ENCODE results near the gene NEK11. TPM values are rescaled to one million over a fixed set of nuclear protein-coding genes. Genes with fewer than 3 reads are reported as not detected.

The NEK11 gene
- total and polyA plus RNA-seq, 10 donors = 0.77 to 5.9 (median 3.4) TPM

- intact Hi-C loops (cut with DNase I; ENCODE audit: low total_unique reads) = no loop called here
- no peaks in the 10 kb centered on the region for H3K9me3 ChIP-seq
- TF ChIP-seq POLR2A (IDR thresholded peaks at IDR 0.05) = no peak
- peak overlapping the region in 2 of 8 donors; percentile 26 to 41 for H3K27ac ChIP-seq
- H3K4me1 ChIP-seq = peaks cover 12 to 36% (median 31%) of the 10 kb centered on the region in 6 donors
- peaks cover 0 to 7% (median 0%) of the 10 kb centered on the region in 6 donors for H3K36me3 ChIP-seq
- 88 to 95% (median 91%) methylated on average over 2 of the region's 2 CpGs for WGBS, 5 donors
- no peaks in the 10 kb centered on the region for H3K27me3 ChIP-seq (replicated peaks in 1 of 7)
- H3K4me3 ChIP-seq = no peak overlapping the region
- no peak for DNase-seq
Observed at GRCh38 chr3:131390331-131390730, 363.7 kb downstream of the NEK11 start.

- TF ChIP-seq POLR2A (IDR thresholded peaks at IDR 0.05) = no peak
- no peak for TF ChIP-seq POLR2AphosphoS5 (IDR thresholded peaks at IDR 0.05)
- no peak for TF ChIP-seq CTCF (IDR thresholded peaks at IDR 0.05 in 8 of 11, conservative IDR thresholded peaks at IDR 0.05 in 3 of 11)
- Histone ChIP-seq H3K27me3 (replicated peaks in 1 of 7) (no peaks in the 10 kb centered on the region), H3K36me3 (no peaks in the 10 kb centered on the region), H3K4me3 (no peak overlapping the region), H3K9me3 (no peaks in the 10 kb centered on the region), H3K4me1 (peaks cover 0 to 9% (median 7%) of the 10 kb centered on the region in 6 donors), H3K27ac (no peak overlapping the region)
- DNase-seq = no peak
- WGBS, 5 donors = 79 to 85% (median 81%) methylated on average over 6 of the region's 6 CpGs
- intact Hi-C loops (cut with DNase I; ENCODE audit: low total_unique reads) = no loop called here
Observed at GRCh38 chr3:131393051-131393450, 366.4 kb downstream of the NEK11 start.

GRCh38 chr3:131393868-131394267 is 367.2 kb downstream of the NEK11 start:
- no peak overlapping the region for H3K4me3 ChIP-seq
- no peaks in the 10 kb centered on the region for H3K27me3 ChIP-seq (replicated peaks in 1 of 7)
- 83 to 89% (median 86%) methylated on average over 4 of the region's 4 CpGs for WGBS, 5 donors
- intact Hi-C loops (cut with DNase I; ENCODE audit: low total_unique reads) = no loop called here
- H3K4me1 ChIP-seq = peaks cover 0 to under 1% (median 0%) of the 10 kb centered on the region in 6 donors
- no peak overlapping the region for H3K27ac ChIP-seq
- DNase-seq = no peak
- no peaks in the 10 kb centered on the region for H3K9me3 ChIP-seq
- TF ChIP-seq POLR2A (IDR thresholded peaks at IDR 0.05) (no peak), POLR2AphosphoS5 (IDR thresholded peaks at IDR 0.05) (no peak), CTCF (IDR thresholded peaks at IDR 0.05 in 8 of 11, conservative IDR thresholded peaks at IDR 0.05 in 3 of 11) (no peak)
- no peaks in the 10 kb centered on the region for H3K36me3 ChIP-seq

GRCh38 chr3:131394400-131394799 is 367.7 kb downstream of the NEK11 start:
- no peaks in the 10 kb centered on the region for H3K36me3 ChIP-seq
- no peak overlapping the region for H3K4me3 ChIP-seq
- H3K27ac ChIP-seq = no peak overlapping the region
- no peak for TF ChIP-seq POLR2A (IDR thresholded peaks at IDR 0.05)
- TF ChIP-seq POLR2AphosphoS5 (IDR thresholded peaks at IDR 0.05) = no peak
- no peak for TF ChIP-seq CTCF (IDR thresholded peaks at IDR 0.05 in 8 of 11, conservative IDR thresholded peaks at IDR 0.05 in 3 of 11)
- H3K27me3 ChIP-seq (replicated peaks in 1 of 7) = no peaks in the 10 kb centered on the region
- no peaks in the 10 kb centered on the region for H3K4me1 ChIP-seq
- no peaks in the 10 kb centered on the region for H3K9me3 ChIP-seq
- DNase-seq = no peak
- intact Hi-C loops (cut with DNase I; ENCODE audit: low total_unique reads) = no loop called here

GRCh38 chr3:131396170-131396569 is 369.5 kb downstream of the NEK11 start:
- Histone ChIP-seq H3K9me3 (no peaks in the 10 kb centered on the region), H3K27me3 (replicated peaks in 1 of 7) (no peaks in the 10 kb centered on the region)

More at GRCh38 chr3:131396170-131396569, 369.5 kb downstream of the NEK11 start:
- no peak overlapping the region for H3K27ac ChIP-seq
- TF ChIP-seq CTCF (IDR thresholded peaks at IDR 0.05 in 8 of 11, conservative IDR thresholded peaks at IDR 0.05 in 3 of 11) (no peak), POLR2AphosphoS5 (IDR thresholded peaks at IDR 0.05) (no peak), POLR2A (IDR thresholded peaks at IDR 0.05) (no peak)
- no peak overlapping the region for H3K4me3 ChIP-seq
- intact Hi-C loops (cut with DNase I; ENCODE audit: low total_unique reads) = no loop called here
- DNase-seq = no peak
- no peaks in the 10 kb centered on the region for H3K36me3 ChIP-seq
- H3K4me1 ChIP-seq = no peaks in the 10 kb centered on the region
